HEK293 (cell line): ENCODE measurements around the gene NKG7.

Experiments used
- MZF1 ChIP-seq: fragments of 450-650 bp; formaldehyde crosslinking; IDR thresholded peaks from 2 replicates; pipeline ENCODE4 v1.5.1; 2017; ENCODE audit warnings: missing biosample characterization, missing genetic modification characterization, borderline replicate concordance
- PRDM6 ChIP-seq: fragments of 450-650 bp; formaldehyde crosslinking; IDR thresholded peaks from 2 replicates; pipeline ENCODE4 v1.5.1; 2017; ENCODE audit warnings: missing biosample characterization, missing genetic modification characterization
- RBAK ChIP-seq: fragments of 450-650 bp; formaldehyde crosslinking; IDR thresholded peaks from 2 replicates; pipeline ENCODE4 v1.5.1; 2016; ENCODE audit warnings: missing biosample characterization, missing genetic modification characterization
- SP2 ChIP-seq: fragments of 450-650 bp; formaldehyde crosslinking; IDR thresholded peaks from 2 replicates; pipeline ENCODE4 v1.5.1; 2016; ENCODE audit warnings: missing biosample characterization, missing genetic modification characterization
- ZBTB1 ChIP-seq: fragments of 450-650 bp; formaldehyde crosslinking; IDR thresholded peaks from 2 replicates; pipeline ENCODE4 v1.5.1; 2016; ENCODE audit warnings: missing biosample characterization, missing genetic modification characterization
- ZBTB11 ChIP-seq: fragments of 450-650 bp; formaldehyde crosslinking; conservative IDR thresholded peaks from 2 replicates; pipeline ENCODE4 v1.5.1; 2016; ENCODE audit warnings: low read depth, missing biosample characterization, missing genetic modification characterization
- ZEB2 ChIP-seq: fragments of 450-650 bp; formaldehyde crosslinking; IDR thresholded peaks from 2 replicates; pipeline ENCODE4 v1.5.1; 2016; ENCODE audit warnings: missing biosample characterization, missing genetic modification characterization
- ZFHX2 ChIP-seq: fragments of 450-650 bp; formaldehyde crosslinking; conservative IDR thresholded peaks from 2 replicates; pipeline ENCODE4 v1.5.1; 2016; ENCODE audit warnings: missing biosample characterization, missing genetic modification characterization
- ZFP69B ChIP-seq: fragments of 450-650 bp; formaldehyde crosslinking; IDR thresholded peaks from 2 replicates; pipeline ENCODE4 v1.5.1; 2016; ENCODE audit warnings: missing biosample characterization, missing genetic modification characterization
- ZNF133 ChIP-seq: fragments of 450-650 bp; formaldehyde crosslinking; IDR thresholded peaks from 2 replicates; pipeline ENCODE4 v1.5.1; 2016; ENCODE audit warnings: missing biosample characterization, missing genetic modification characterization
- ZNF175 ChIP-seq: fragments of 450-650 bp; formaldehyde crosslinking; IDR thresholded peaks from 2 replicates; pipeline ENCODE4 v1.5.1; 2016; ENCODE audit warnings: missing biosample characterization, missing genetic modification characterization
- ZNF366 ChIP-seq: fragments of 450-650 bp; formaldehyde crosslinking; conservative IDR thresholded peaks from 2 replicates; pipeline ENCODE4 v1.5.1; 2016; ENCODE audit warnings: missing biosample characterization, missing genetic modification characterization
- ZNF560 ChIP-seq: fragments of 450-650 bp; formaldehyde crosslinking; IDR thresholded peaks from 2 replicates; pipeline ENCODE4 v1.5.1; 2017; ENCODE audit warnings: missing biosample characterization, missing genetic modification characterization, borderline replicate concordance
- ZNF677 ChIP-seq: fragments of 450-650 bp; IDR thresholded peaks from 2 replicates; pipeline ENCODE4 v1.5.0; 2018; ENCODE audit warnings: missing biosample characterization, mild to moderate bottlenecking, missing genetic modification characterization, moderate library complexity
- ZNF792 ChIP-seq: fragments of 450-650 bp; formaldehyde crosslinking; IDR thresholded peaks from 2 replicates; pipeline ENCODE4 v1.5.1; 2016; ENCODE audit warnings: missing biosample characterization, missing genetic modification characterization
- ZNF843 ChIP-seq: fragments of 450-650 bp; formaldehyde crosslinking; IDR thresholded peaks from 2 replicates; pipeline ENCODE4 v1.5.1; 2016; ENCODE audit warnings: missing biosample characterization, missing genetic modification characterization
- ZSCAN30 ChIP-seq: fragments of 450-650 bp; IDR thresholded peaks from 2 replicates; pipeline ENCODE4 v1.5.1; 2018; ENCODE audit warnings: missing biosample characterization, mild to moderate bottlenecking, missing genetic modification characterization, moderate library complexity
- TF ChIP-seq, protein P1 (sequence below): fragments of 450-650 bp; formaldehyde crosslinking; IDR thresholded peaks from 2 replicates; pipeline ENCODE4 v1.5.1; 2016; ENCODE audit warnings: missing biosample characterization, missing genetic modification characterization
- TF ChIP-seq, protein P2 (sequence below): fragments of 450-650 bp; formaldehyde crosslinking; IDR thresholded peaks from 2 replicates; pipeline ENCODE4 v1.5.1; 2017; ENCODE audit warnings: missing biosample characterization, mild to moderate bottlenecking, missing genetic modification characterization, moderate library complexity
- TF ChIP-seq, protein P3 (sequence below): fragments of 450-650 bp; formaldehyde crosslinking; IDR thresholded peaks from 2 replicates; pipeline ENCODE4 v1.5.1; 2016; ENCODE audit warnings: missing biosample characterization, missing genetic modification characterization
- TF ChIP-seq, protein P4 (sequence below): fragments of 450-650 bp; formaldehyde crosslinking; IDR thresholded peaks from 2 replicates; pipeline ENCODE4 v1.5.1; 2016; ENCODE audit warnings: missing biosample characterization, missing genetic modification characterization
- TF ChIP-seq, protein P5 (sequence below): fragments of 450-650 bp; formaldehyde crosslinking; IDR thresholded peaks from 2 replicates; pipeline ENCODE4 v1.5.1; 2016; ENCODE audit warnings: missing biosample characterization, missing genetic modification characterization

Gene NKG7

GRCh38 chr19:51366389-51367254 is 5.8 kb downstream of the NKG7 start (continued):
- TF ChIP-seq PRDM6: no peak
- TF ChIP-seq ZEB2: peak; percentile 77
- TF ChIP-seq ZBTB1 (tag by site-specific recombination): no peak
- no peak for TF ChIP-seq ZNF677 (tag by site-specific recombination)
- TF ChIP-seq, protein P1, sequence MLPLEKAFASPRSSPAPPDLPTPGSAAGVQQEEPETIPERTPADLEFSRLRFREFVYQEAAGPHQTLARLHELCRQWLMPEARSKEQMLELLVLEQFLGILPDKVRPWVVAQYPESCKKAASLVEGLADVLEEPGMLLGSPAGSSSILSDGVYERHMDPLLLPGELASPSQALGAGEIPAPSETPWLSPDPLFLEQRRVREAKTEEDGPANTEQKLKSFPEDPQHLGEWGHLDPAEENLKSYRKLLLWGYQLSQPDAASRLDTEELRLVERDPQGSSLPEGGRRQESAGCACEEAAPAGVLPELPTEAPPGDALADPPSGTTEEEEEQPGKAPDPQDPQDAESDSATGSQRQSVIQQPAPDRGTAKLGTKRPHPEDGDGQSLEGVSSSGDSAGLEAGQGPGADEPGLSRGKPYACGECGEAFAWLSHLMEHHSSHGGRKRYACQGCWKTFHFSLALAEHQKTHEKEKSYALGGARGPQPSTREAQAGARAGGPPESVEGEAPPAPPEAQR: no peak
- TF ChIP-seq, protein P2, sequence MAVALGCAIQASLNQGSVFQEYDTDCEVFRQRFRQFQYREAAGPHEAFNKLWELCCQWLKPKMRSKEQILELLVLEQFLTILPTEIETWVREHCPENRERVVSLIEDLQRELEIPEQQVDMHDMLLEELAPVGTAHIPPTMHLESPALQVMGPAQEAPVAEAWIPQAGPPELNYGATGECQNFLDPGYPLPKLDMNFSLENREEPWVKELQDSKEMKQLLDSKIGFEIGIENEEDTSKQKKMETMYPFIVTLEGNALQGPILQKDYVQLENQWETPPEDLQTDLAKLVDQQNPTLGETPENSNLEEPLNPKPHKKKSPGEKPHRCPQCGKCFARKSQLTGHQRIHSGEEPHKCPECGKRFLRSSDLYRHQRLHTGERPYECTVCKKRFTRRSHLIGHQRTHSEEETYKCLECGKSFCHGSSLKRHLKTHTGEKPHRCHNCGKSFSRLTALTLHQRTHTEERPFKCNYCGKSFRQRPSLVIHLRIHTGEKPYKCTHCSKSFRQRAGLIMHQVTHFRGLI (tag by site-specific recombination): no peak; the same call in 1 of the 2 replicates
- TF ChIP-seq ZFP69B: peak; percentile 77
- TF ChIP-seq, protein P3, sequence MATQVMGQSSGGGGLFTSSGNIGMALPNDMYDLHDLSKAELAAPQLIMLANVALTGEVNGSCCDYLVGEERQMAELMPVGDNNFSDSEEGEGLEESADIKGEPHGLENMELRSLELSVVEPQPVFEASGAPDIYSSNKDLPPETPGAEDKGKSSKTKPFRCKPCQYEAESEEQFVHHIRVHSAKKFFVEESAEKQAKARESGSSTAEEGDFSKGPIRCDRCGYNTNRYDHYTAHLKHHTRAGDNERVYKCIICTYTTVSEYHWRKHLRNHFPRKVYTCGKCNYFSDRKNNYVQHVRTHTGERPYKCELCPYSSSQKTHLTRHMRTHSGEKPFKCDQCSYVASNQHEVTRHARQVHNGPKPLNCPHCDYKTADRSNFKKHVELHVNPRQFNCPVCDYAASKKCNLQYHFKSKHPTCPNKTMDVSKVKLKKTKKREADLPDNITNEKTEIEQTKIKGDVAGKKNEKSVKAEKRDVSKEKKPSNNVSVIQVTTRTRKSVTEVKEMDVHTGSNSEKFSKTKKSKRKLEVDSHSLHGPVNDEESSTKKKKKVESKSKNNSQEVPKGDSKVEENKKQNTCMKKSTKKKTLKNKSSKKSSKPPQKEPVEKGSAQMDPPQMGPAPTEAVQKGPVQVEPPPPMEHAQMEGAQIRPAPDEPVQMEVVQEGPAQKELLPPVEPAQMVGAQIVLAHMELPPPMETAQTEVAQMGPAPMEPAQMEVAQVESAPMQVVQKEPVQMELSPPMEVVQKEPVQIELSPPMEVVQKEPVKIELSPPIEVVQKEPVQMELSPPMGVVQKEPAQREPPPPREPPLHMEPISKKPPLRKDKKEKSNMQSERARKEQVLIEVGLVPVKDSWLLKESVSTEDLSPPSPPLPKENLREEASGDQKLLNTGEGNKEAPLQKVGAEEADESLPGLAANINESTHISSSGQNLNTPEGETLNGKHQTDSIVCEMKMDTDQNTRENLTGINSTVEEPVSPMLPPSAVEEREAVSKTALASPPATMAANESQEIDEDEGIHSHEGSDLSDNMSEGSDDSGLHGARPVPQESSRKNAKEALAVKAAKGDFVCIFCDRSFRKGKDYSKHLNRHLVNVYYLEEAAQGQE (tag by site-specific recombination): peak; percentile 14; the same call in 1 of the 2 replicates
- TF ChIP-seq ZSCAN30 (tag by site-specific recombination): no peak
- TF ChIP-seq RBAK (tag by site-specific recombination): no peak
- peak; percentile 69 for TF ChIP-seq ZBTB11 (tag by site-specific recombination)
- 0 out of 2 replicates have a peak, but pooled peaks have one; percentile 12 for TF ChIP-seq ZNF792 (tag by site-specific recombination)
- TF ChIP-seq, protein P4, sequence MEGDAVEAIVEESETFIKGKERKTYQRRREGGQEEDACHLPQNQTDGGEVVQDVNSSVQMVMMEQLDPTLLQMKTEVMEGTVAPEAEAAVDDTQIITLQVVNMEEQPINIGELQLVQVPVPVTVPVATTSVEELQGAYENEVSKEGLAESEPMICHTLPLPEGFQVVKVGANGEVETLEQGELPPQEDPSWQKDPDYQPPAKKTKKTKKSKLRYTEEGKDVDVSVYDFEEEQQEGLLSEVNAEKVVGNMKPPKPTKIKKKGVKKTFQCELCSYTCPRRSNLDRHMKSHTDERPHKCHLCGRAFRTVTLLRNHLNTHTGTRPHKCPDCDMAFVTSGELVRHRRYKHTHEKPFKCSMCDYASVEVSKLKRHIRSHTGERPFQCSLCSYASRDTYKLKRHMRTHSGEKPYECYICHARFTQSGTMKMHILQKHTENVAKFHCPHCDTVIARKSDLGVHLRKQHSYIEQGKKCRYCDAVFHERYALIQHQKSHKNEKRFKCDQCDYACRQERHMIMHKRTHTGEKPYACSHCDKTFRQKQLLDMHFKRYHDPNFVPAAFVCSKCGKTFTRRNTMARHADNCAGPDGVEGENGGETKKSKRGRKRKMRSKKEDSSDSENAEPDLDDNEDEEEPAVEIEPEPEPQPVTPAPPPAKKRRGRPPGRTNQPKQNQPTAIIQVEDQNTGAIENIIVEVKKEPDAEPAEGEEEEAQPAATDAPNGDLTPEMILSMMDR (tag by site-specific recombination): no peak; the same call in 1 of the 2 replicates
- peak; percentile 91 for TF ChIP-seq SP2
- no peak for TF ChIP-seq ZNF175
- peak; percentile 67 for TF ChIP-seq ZFHX2 (tag by site-specific recombination)
- TF ChIP-seq ZNF843: peak; percentile 79
- TF ChIP-seq ZNF560: no peak
- TF ChIP-seq, protein P5, sequence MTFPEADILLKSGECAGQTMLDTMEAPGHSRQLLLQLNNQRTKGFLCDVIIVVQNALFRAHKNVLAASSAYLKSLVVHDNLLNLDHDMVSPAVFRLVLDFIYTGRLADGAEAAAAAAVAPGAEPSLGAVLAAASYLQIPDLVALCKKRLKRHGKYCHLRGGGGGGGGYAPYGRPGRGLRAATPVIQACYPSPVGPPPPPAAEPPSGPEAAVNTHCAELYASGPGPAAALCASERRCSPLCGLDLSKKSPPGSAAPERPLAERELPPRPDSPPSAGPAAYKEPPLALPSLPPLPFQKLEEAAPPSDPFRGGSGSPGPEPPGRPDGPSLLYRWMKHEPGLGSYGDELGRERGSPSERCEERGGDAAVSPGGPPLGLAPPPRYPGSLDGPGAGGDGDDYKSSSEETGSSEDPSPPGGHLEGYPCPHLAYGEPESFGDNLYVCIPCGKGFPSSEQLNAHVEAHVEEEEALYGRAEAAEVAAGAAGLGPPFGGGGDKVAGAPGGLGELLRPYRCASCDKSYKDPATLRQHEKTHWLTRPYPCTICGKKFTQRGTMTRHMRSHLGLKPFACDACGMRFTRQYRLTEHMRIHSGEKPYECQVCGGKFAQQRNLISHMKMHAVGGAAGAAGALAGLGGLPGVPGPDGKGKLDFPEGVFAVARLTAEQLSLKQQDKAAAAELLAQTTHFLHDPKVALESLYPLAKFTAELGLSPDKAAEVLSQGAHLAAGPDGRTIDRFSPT (tag by site-specific recombination): 0 out of 2 replicates have a peak, but pooled peaks have one; percentile 27
- TF ChIP-seq MZF1 (tag by site-specific recombination): peak; percentile 84; the same call in 1 of the 2 replicates
- no peak for TF ChIP-seq ZNF133
- peak; percentile 97 for TF ChIP-seq ZNF366 (tag by site-specific recombination)
